Measurements from ENCODE around the gene PACSIN3. TPM values are rescaled to one million over a fixed set of nuclear protein-coding genes. Genes with fewer than 3 reads are reported as not detected.
A peak's percentile ranks its signal among the peaks of the same experiment; 100 is the strongest.

The PACSIN3 gene
- total and polyA plus RNA-seq, 12 donors = 146 to 335 (median 248) TPM

DNA sequence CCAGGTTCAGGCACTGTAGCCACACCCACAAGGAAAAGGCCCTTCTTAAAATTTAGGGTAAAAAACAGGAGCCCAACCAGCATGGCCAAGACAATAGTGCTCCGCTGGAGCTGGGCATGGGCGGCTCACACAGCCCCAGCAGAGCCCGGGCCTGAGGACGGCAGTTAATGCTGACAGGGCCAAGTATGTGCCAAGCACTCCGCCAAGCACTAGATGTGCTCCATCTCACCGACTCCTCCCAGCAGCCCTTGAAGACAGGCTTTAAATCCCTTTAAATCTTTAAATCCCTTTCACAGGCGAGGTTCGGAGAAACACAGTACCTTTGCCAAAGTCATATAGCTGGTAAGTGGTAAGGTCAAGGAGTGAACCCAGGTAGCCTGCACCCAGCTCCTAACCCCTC, 14.4 kb downstream of the PACSIN3 start:
- Histone ChIP-seq H3K27ac (peak overlapping the region in 4 of 10 donors; percentile 17 to 22 (median 20)), H3K4me3 (no peak overlapping the region), H3K27me3 (no peaks in the 10 kb centered on the region), H3K4me1 (peaks cover 12 to 46% (median 37%) of the 10 kb centered on the region in 9 donors), H3K9me3 (no peaks in the 10 kb centered on the region), H3K36me3 (peaks cover 8 to 89% (median 66%) of the 10 kb centered on the region in 9 donors)
- WGBS, 2 donors = 54 to 73% methylated on average over 8 of the region's 8 CpGs
- TF ChIP-seq, protein P1, sequence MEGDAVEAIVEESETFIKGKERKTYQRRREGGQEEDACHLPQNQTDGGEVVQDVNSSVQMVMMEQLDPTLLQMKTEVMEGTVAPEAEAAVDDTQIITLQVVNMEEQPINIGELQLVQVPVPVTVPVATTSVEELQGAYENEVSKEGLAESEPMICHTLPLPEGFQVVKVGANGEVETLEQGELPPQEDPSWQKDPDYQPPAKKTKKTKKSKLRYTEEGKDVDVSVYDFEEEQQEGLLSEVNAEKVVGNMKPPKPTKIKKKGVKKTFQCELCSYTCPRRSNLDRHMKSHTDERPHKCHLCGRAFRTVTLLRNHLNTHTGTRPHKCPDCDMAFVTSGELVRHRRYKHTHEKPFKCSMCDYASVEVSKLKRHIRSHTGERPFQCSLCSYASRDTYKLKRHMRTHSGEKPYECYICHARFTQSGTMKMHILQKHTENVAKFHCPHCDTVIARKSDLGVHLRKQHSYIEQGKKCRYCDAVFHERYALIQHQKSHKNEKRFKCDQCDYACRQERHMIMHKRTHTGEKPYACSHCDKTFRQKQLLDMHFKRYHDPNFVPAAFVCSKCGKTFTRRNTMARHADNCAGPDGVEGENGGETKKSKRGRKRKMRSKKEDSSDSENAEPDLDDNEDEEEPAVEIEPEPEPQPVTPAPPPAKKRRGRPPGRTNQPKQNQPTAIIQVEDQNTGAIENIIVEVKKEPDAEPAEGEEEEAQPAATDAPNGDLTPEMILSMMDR (IDR thresholded peaks at IDR 0.05) = no peak
- ATAC-seq (peak in 3 of 8 donors; percentile 21 to 55 (median 45)), DNase-seq (peak in 1 of 2 donors; percentile 33)
- intact Hi-C loops (cut with DNase I) = loop anchor here in 1 of 10 donors (10.0 kb wide), 1 partner anchor 93 kb away; no protein-coding TSS in a partner anchor

DNA sequence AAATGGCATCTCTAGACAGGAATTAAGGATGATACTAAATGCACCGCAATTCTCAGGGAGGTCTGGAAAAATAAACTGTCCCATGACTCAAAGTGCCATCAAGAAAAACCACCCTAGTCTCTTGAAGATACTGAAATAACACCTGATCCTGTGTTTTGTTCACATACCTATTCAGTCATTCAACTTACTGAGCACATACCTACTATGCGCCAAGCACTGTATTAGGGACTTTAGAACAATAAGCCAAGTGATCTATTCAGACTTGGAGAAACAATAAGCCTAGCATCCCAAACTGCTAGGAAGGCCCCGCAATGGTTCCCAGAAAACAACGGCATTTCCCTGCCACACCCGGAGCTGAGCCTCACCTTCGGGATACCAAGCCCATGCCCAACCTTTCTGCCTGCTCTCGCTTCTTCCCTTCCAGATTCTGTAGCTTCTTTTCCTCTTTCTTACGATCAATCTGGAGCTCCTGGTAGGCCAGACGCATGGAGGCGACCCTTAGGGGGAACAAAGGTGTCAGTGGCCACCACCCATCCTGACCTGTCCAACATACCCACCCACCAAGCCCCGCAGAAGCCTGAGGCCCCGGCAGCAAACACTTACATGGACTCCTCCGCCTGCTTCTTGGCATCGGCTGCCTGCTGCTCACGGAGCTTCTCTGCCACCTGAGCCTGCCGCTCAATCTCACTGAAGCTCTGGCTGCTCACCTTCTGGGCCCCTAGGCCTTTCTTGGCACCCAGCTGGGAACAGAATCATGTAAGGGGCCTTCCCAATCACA, 15.0 kb downstream of the PACSIN3 start:
- TF ChIP-seq, protein P1 (IDR thresholded peaks at IDR 0.05) = no peak
- DNase-seq = no peak
- no peak for ATAC-seq
- intact Hi-C loops (cut with DNase I) = loop anchor here in 1 of 10 donors (10.0 kb wide), 1 partner anchor 94 kb away; no protein-coding TSS in a partner anchor
- no peak overlapping the region for H3K4me3 ChIP-seq
- H3K36me3 ChIP-seq = peaks cover 12 to 95% (median 72%) of the 10 kb centered on the region in 9 donors
- peak overlapping the region in 3 of 10 donors; percentile 17 to 22 (median 19) for H3K27ac ChIP-seq
- H3K9me3 ChIP-seq = no peaks in the 10 kb centered on the region
- H3K27me3 ChIP-seq = no peaks in the 10 kb centered on the region
- 89 to 91% methylated on average over 16 of the region's 16 CpGs for WGBS, 2 donors
- peaks cover 12 to 46% (median 37%) of the 10 kb centered on the region in 9 donors for H3K4me1 ChIP-seq

DNA sequence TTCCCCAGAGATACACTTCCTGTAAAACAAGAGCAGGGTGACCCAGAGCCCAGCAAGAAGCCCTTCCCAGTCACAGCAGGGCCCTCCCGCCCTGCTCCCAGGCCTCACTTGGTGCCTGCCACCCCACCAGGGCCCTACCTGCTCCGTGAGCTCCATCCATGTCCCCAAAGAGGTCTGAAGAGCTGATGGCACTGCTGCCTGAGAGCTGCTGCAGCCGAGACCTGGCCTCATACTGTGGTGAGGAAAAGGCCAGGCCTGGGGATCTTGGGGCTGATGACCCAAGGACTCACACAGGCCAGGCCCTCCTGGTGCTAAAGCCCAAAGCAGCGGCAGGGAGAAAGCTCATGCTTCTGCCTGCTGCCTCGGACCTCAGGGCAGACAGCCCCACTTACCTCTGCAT, 19.9 kb downstream of the PACSIN3 start:
- ATAC-seq (no peak), DNase-seq (no peak)
- Histone ChIP-seq H3K4me1 (peaks cover 0 to 23% (median 13%) of the 10 kb centered on the region in 9 donors), H3K27me3 (no peaks in the 10 kb centered on the region), H3K4me3 (no peak overlapping the region), H3K9me3 (no peaks in the 10 kb centered on the region), H3K36me3 (peaks cover 14 to 91% (median 80%) of the 10 kb centered on the region in 9 donors), H3K27ac (no peak overlapping the region)
- TF ChIP-seq, protein P1 (IDR thresholded peaks at IDR 0.05) = no peak
- intact Hi-C loops (cut with DNase I) = no loop called here
- WGBS, 2 donors = 93 to 94% methylated on average over 5 of the region's 5 CpGs

DNA sequence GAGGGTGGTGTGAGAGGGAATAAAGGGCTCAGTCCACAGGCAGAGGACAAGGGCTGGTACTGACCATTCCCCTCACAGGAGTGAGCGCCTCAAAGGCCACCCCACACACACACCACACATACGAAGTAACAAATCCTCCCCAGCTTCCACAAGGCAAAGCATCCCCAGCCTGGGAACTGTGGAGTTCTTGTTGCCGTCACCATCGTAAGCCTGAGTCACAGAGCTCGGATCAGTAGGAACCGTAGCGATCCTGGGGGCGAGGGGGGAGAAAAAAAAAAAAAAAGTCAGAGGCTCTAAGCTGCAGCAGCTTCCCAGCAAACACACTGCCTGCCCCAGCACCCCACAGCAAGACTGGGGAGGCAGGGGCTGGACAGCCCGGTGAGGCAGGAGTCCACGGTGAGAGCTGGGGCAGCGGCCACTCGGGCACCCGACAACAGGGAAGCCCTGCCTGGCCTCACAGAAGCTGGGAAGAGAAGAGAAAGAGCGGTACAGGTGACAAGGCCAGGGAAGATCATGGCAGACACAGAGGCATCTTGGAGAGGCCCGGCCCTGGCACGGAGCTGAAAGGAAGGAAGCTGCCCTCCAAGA, 20.9 kb downstream of the PACSIN3 start:
- DNase-seq (no peak), ATAC-seq (no peak)
- peaks cover 0 to 31% (median 15%) of the 10 kb centered on the region in 9 donors for H3K4me1 ChIP-seq
- TF ChIP-seq, protein P1 (IDR thresholded peaks at IDR 0.05) = no peak
- H3K27me3 ChIP-seq = no peaks in the 10 kb centered on the region
- no peak overlapping the region for H3K27ac ChIP-seq
- intact Hi-C loops (cut with DNase I) = no loop called here
- H3K9me3 ChIP-seq = no peaks in the 10 kb centered on the region
- peaks cover 14 to 81% (median 69%) of the 10 kb centered on the region in 9 donors for H3K36me3 ChIP-seq
- WGBS, 2 donors = 85 to 92% methylated on average over 16 of the region's 16 CpGs
- no peak overlapping the region for H3K4me3 ChIP-seq

Data from heart right ventricle (tissue), 16 donors.